ENCODE measurements around the gene SENP5.

Gene SENP5

GRCh38 chr3:196968233-196969133, 100.8 kb downstream of the SENP5 start, which contains the start of gene PIGZ:
Gene PIGZ (minus strand): TSS chr3:196968833. CDS start chr3:196952031, 16,802 bp downstream.
- Mint-ChIP-seq H3K27ac (no peak within 1 kb of the TSS), H3K9me3 (peaks cover 23% of the 10 kb centered on the region), H3K4me1 (peaks cover 18% of the 10 kb centered on the region), H3K4me3 (peak within 1 kb of the TSS; percentile 69), H3K36me3 (ENCODE audit: low read depth) (peaks cover 5% of the 10 kb centered on the region), H3K27me3 (ENCODE audit: low read depth, poor library complexity) (peaks cover 68% of the 10 kb centered on the region)
- peak; percentile 66 for DNase-seq
- TF ChIP-seq CTCF (IDR thresholded peaks at IDR 0.05): no peak

DNA sequence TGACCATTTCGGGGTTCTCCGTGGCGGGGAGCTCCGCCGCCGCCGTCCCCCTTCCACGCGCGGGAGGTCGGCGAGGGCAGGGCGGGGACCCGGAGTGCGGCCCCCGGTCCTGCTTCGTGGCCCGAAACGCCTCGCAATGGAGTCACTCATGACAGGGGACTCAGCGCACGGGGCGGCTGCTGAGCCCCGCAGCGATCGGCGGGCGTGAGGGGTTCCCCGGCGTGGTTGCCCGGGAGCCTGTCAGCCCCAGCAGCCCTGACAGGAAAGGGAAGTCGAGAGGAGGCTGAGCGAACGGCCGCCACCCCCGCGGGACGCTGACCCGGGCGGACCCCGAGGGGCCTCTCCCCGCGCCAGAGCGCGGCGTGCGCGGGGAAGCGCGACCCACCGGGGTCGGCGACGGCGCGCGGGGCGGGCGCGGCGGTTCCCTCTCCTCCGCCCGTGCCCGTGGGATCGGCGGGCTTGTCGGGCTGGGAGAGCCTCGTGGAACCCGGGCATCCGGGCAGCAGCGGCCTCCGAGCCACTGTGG, 101.5 kb downstream of the SENP5 start:
- Mint-ChIP-seq H3K36me3 (ENCODE audit: low read depth) (peaks cover 5% of the 10 kb centered on the region), H3K27ac (no peak overlapping the region), H3K27me3 (ENCODE audit: low read depth, poor library complexity) (peaks cover 62% of the 10 kb centered on the region), H3K4me3 (peak overlapping the region; percentile 59), H3K9me3 (peaks cover 23% of the 10 kb centered on the region), H3K4me1 (peaks cover 18% of the 10 kb centered on the region)
- TF ChIP-seq CTCF (IDR thresholded peaks at IDR 0.05): no peak
- peak; percentile 49 for DNase-seq

- Mint-ChIP-seq H3K27me3 (ENCODE audit: low read depth, poor library complexity) (peaks cover 61% of the 10 kb centered on the region), H3K9me3 (peaks cover 23% of the 10 kb centered on the region), H3K4me1 (peaks cover 18% of the 10 kb centered on the region), H3K27ac (no peak overlapping the region), H3K36me3 (ENCODE audit: low read depth) (peaks cover 5% of the 10 kb centered on the region), H3K4me3 (peak overlapping the region; percentile 77)
- TF ChIP-seq CTCF (IDR thresholded peaks at IDR 0.05): peak; percentile 43
- DNase-seq: peak; percentile 82
Observed at GRCh38 chr3:196969660-196970546, 102.2 kb downstream of the SENP5 start.

DNA sequence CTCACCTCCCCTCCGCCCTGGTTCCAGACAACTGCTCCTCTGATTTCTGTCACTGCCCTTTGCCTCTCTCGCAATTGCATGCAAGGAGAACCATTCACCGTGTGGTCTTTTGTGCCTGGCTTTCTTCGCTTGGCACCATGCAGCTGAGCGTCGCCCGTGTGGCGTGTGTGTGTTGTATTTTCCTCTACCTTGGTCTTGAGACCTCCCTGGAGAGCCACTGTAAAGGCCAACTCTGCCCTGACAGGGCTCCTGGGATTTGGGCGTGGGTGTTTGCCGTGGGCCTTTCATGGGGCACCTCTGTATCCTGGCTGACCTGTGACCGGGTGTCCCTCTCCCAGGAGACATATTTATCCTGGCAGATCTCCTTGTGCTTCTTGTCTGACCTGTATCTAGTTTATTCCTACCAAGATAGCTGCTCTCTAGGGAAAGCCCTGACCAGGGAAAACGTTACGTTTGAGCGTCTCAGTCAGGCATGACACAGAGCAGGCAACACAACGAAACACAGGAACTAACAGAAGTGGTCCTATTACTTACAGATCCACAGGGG, 102.9 kb downstream of the SENP5 start:
- TF ChIP-seq CTCF (IDR thresholded peaks at IDR 0.05): no peak
- Mint-ChIP-seq H3K4me1 (peaks cover 22% of the 10 kb centered on the region), H3K27me3 (ENCODE audit: low read depth, poor library complexity) (peaks cover 54% of the 10 kb centered on the region), H3K36me3 (ENCODE audit: low read depth) (peaks cover 5% of the 10 kb centered on the region), H3K9me3 (peaks cover 23% of the 10 kb centered on the region), H3K4me3 (peak overlapping the region; percentile 77), H3K27ac (no peak overlapping the region)
- DNase-seq: no peak

DNA sequence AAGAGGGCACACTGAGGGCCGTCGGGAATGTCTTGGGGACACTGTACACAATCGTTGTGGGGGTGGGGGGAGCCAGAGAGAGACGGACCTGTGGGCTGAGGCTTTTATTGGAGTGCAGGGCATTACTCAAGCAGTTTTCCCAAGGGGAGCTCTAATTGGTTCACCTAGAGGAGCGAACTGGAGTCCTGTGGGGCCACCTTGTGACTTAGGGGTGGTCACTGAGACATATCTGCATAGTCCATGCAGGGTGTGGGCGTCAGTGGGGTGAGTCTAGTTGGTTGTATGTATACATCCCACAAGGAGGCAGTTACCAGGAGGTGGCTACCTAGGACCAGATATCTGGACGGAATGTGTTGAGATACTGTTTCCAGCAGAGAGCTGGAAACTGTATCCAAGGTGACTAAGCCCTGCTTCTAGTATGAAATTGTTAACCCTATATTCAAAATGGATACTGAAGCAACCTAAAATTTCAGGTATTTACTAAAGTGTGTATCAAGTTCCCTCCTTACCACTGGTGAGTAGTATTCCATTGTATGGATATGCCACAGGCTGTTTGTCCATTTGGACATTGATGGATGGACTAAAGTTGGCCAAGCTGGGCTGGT, 103.5 kb downstream of the SENP5 start:
- Mint-ChIP-seq H3K36me3 (ENCODE audit: low read depth) (peaks cover 5% of the 10 kb centered on the region), H3K4me3 (no peak overlapping the region)
- no peak for TF ChIP-seq CTCF (IDR thresholded peaks at IDR 0.05)

More for the DNA sequence above, 103.5 kb downstream of the SENP5 start:
- Mint-ChIP-seq H3K4me1 (peaks cover 19% of the 10 kb centered on the region), H3K27me3 (ENCODE audit: low read depth, poor library complexity) (peaks cover 48% of the 10 kb centered on the region), H3K9me3 (peaks cover 23% of the 10 kb centered on the region), H3K27ac (no peak overlapping the region)
- no peak for DNase-seq
